Amniotic stem cell (primary cell): ENCODE results near the gene SELE.

Experiments
- DNase-seq: peaks from one replicate; lab custom pipeline; 2025; lab: John Stamatoyannopoulos, UW

SELE gene

GRCh38 chr1:169733924-169734323, at the start of gene SELE:
Gene SELE, minus strand, starts transcription at chr1:169734079. Its CDS starts 467 bp downstream, at chr1:169733612.
- DNase-seq, result no peak

DNA sequence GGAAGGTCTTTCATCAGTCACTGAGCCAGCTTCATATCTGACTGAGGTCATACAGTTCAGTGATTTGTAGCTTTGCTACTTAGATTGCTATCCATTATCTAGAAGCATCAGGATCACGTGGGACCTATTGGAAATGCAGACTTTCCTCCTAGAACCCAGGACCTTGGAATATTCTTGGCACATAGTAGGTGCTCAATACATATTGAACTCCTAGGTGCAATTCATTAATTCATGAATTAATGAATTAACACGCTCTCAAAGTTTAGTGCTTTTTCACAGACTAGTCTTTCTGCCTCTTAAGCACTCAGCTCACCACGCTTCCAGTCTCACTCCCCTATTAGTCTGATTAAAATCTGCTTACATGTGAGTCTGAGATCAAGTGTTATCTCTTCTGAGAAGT, 48.7 kb upstream of the SELE start:
- DNase-seq, result no peak

DNA sequence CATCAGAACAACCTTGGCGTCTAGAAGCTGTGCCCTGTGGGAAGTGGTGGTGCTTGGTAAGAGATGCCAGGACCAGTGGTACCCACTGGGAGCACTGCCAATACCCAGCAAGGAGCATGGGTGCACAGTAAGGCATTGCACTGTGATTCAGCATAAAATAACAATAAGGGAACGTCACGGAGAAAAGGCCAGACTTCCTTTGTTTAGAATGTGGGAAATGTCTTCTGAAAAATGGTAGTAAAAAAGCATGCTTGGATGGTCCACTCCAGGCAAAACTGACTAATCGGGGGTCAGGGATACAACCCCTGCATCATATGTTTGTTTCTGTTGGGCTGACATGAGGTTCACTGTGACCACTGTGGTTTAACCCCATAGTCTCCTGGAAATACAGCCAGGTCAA, 46.1 kb upstream of the SELE start:
- no peak for DNase-seq

GRCh38 chr1:169779150-169779549, 45.3 kb upstream of the SELE start:
- no peak for DNase-seq

DNA sequence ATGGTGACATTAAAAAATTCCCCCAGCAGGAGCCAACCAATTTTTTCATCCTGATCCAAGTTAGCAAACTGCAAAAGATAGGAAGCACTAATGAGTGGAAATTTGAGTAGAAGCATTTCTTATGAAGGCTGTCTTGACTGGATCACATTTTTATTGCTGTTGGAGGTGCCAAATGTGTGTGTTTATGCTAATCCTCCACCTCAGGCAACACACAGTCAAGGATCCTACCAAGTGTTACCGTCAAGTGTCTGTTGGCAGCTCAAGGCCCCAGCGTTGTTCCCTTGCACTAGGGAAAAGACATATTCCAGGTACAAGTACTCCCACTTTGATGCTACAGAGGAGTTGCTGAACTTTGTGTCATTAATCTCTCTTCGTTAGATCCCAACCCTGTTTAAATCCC, 42.6 kb upstream of the SELE start:
- DNase-seq, result no peak

DNA sequence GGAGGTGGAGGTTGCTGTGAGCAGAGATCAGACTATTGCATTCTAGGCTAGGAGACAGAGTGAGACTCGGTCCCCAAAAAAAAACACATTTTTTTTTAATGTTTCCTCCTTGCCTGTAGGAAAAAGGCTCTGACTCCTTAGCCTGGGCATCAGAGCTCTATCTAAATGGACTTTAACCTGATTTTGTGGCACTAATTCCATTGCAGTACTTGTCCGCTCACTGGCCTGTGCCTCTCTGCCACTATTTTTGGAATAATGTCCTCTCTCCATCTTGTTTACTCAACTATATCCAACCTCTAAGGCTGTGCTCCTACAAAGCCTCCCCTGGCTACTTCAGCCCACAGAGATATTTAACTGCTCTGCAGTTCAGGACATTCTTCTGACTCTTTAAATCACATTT, 34.3 kb upstream of the SELE start:
- no peak for DNase-seq

DNA sequence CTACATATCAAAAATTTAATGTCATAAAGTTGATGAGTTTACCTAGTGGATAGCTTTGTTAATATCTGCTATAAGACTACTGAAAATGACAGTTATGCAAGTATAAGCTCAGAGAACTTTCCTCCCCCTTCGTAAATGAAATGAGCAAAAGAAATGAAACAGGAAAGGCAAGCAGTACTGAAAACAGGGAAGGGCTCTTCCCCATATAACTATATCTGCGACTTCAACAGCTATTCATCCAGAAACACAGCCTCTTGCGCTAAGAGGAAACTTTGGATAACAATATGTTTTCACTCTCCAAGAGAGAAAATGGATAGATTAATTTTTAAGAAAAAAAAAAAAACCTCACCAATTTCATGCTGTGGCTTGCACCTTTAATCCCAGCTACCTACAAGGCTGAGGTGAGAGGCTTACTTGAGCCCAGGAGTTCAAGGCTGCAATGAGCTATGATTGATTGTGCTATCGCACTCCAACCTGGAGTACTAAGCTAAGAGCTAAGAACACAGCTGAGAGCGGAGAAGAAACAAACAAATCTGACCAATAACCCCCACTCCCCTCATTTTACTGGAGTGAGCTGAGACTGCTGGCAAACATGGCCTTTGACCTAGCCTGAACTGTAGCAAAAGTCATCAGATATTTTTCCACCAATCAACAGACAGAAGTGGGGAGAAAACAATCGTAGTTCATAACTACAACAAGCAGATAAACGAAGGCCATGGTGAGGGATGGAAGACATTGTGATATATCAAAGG, 31.9 kb upstream of the SELE start:
- DNase-seq, result no peak

GRCh38 chr1:169764919-169765318, 31.0 kb upstream of the SELE start:
- DNase-seq, result no peak

GRCh38 chr1:169762699-169763098, 28.8 kb upstream of the SELE start:
- DNase-seq, result no peak

DNA sequence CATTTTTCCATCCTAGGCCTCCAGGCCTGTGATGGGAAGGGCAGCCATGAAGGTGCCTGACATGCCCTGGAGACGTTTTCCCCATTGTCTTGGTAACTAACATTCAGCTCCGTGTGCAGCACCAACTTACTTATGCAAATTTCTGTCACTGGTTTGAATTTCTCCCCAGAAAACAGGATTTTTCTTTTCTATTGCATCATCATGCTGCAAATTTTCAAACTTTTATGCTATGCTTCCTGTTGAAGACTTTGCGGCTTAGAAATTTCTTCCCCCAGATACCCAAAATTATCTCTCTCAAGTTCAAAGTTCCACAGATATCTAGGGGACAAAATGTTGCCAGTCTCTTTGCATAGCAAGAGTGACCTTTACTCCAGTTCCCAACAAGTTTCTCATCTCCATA, 25.2 kb upstream of the SELE start:
- DNase-seq, result no peak

DNA sequence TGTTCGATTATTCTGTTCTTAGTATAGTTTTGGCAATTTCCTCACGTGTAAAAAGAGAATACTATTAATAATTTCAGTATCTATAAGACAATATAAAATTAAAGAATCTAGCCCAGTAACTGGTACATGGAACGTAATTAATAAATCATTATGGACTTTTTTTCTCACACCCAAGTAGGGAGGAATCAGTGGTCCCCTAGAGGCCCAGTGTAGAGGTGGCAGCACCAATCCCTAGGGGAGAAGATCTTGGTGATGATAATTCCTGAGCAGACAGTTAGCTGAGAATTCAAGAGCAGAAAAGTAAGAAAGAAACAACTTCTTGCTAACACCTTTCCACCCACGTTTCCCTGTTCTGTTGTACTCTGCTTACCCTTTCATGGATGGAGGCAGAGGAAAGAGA, 19.7 kb upstream of the SELE start:
- no peak for DNase-seq

GRCh38 chr1:169750041-169750440, 16.2 kb upstream of the SELE start:
- DNase-seq, result no peak

- no peak for DNase-seq
These were observed 12.7 kb upstream of the SELE start for GRCh38 chr1:169746550-169746949.

DNA sequence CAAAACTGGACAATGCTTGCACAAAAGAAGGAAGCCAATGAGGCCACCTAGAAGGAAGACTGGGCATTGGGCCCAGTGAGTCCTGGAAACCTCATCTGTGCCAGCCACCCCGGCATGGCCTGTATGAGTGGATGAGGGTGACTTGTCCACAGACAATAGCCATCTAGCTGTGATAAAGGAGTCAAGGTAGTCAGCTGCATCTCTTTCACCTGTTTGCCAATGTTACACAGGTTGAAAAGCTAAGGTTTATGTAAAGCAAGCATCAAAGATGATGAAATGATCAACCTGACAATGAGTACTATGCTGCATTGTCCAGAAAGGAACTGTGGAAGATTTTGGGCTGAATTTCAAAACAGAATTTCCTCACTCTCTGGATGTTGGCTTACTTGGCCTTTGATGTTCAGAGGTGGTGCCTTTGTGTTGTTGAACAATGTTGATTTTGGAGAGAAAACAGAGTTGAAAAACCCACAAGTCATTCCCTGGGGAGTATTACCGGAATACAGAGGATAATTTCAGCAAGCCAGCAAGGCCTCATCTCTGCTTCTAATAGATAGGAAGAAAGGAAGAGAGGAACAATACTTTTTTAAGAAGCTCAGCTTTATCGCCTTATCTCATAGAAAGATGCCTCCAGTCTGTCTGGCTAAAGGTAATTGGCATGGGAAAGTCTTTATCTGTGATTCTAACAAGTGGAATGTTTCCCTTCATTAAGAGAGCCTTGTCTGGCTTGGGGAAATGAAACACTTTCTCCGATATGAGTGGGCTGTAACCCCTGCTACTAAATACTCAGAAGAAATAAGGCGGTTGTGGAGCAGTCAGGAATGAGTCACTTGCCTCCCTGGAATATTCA, 11.4 kb upstream of the SELE start:
- no peak for DNase-seq

DNA sequence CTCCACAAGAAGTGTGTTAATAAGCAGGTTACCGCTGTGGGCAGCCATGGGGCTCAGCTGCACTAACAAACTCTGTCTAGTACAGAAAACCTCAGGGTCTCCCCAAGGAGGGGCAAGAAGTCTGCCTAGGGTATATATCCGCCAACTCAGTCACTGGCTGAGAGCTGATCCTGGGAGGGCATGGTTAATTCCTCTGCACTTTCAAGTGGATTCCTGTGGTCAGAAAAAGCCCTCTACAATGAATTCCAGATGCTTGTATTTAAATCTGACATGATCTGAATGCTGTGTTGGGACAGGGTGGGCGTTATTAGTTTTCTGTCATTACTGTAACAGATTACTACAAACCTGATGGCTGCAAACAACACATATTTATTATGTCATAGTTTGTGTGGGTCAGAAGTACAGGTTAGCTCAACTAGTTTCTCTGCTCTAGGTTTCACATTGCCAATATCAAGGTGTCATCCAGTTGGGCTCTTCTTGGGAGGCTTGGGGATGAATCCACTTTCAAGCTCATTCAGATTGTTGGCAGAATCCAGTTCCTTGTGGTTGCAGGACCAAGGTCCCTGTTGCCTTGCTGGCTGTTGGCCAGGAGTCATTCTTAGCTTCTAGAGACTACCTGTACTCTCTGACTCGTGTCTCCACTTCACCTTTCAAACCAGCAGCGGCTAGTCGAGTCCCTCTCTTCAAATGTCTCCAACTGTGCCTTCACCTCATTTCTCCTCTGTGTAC, 8.0 kb upstream of the SELE start:
- DNase-seq, result no peak

DNA sequence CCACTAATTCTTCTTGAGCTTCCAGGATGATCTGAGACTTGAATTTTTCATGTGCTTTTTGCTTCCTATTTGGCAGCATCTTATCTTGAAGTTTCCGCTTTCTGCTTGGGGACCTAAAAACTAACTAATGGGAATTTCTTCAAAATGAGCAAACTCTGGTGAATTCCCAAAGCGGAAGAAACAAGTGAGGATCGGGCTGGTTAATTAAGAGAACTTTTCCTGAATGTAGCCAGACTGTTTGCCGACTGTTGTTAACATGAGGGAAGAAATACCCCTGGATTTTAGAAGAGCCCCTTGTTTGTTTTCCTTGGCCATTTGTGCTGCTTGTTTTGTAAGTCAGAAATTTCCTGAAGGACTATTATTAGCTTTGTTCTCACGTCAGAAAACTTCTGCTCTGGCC, 6.1 kb upstream of the SELE start:
- DNase-seq, result no peak

- no peak for DNase-seq
These were observed 2.4 kb downstream of the SELE start for GRCh38 chr1:169731446-169731845.

GRCh38 chr1:169729991-169730390, 3.9 kb downstream of the SELE start:
- DNase-seq, result no peak

- no peak for DNase-seq
These were observed 6.6 kb downstream of the SELE start for GRCh38 chr1:169727307-169727706.

- no peak for DNase-seq
These were observed 7.0 kb downstream of the SELE start for GRCh38 chr1:169726851-169727250.

DNA sequence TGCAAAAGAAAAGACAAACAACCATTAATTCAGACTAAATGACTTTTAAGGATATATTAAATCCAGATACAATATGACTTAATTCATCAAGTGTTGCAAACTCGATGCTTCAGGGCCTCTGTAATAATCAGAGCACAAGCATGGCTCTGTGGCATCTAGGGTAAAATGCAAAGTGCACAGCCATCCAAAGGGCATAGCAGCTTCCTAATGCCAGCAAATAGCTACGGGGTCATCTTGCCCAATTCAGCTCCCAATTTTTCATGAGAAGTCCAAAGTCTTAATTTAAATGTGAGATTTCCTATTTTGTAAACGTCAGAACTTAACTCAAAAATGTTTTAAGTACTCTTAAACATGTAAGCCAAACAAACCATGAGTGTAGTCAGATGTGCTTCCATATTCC, 7.9 kb downstream of the SELE start:
- no peak for DNase-seq

DNA sequence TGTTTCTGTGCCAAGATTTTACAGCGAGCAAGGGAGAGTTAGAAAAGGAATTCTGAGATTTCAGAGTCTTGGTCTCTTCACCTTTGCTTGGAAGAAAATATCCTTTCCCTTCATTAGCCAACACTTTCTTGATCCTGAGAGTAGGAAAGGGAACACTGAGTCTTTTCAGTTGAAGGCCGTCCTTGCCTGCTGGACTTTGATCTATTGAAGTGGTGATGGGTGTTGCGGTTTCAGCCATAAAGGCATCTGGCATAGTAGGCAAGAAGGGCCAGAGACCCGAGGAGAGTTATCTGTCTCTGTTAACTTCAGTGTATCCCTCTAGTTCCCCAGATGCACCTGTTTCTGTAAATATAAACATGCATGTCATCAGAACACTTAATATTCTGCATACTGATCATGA, 9.7 kb downstream of the SELE start:
- DNase-seq, result no peak

GRCh38 chr1:169723763-169724162, 10.1 kb downstream of the SELE start:
- DNase-seq, result no peak
